Liver (tissue), 9 donors: ENCODE measurements around the gene RNF220. TPM values are rescaled to one million over a fixed set of nuclear protein-coding genes. Genes with fewer than 3 reads are reported as not detected.

Source experiments
- DNase-seq: peaks from one replicate; pipeline ENCODE4 v3.0.0-alpha.2; 2017; ENCODE audit warnings: low spot score
- H3K27ac ChIP-seq, 2 donors: one replicate each; pipeline ENCODE4 v1.7.0; 2013; ENCODE audit warnings: inconsistent platforms in 2 of 2, low read length in 2 of 2, control low read depth in 1 of 2, low read depth in 1 of 2, mild to moderate bottlenecking in 1 of 2
- H3K27me3 ChIP-seq, 4 donors: one replicate each; pipeline versions ENCODE4 v1.6.1 to v1.7.0; 2013; ENCODE audit warnings: low read length in 3 of 4, inconsistent platforms in 1 of 4, mild to moderate bottlenecking in 1 of 4, moderate library complexity in 1 of 4; ENCODE audit not compliant: control insufficient read depth in 4 of 4, insufficient read depth in 4 of 4
- H3K36me3 ChIP-seq, 4 donors: one replicate each; pipeline versions ENCODE4 v1.6.1 to v1.7.0; 2013; ENCODE audit warnings: low read length in 3 of 4, mild to moderate bottlenecking in 3 of 4, low read depth in 1 of 4, moderate library complexity in 1 of 4; ENCODE audit not compliant: control insufficient read depth in 4 of 4, insufficient read depth in 3 of 4
- H3K4me1 ChIP-seq, 4 donors: one replicate each; pipeline versions ENCODE4 v1.6.1 to v1.7.0; 2013; ENCODE audit warnings: low read length in 3 of 4, mild to moderate bottlenecking in 3 of 4, moderate library complexity in 1 of 4; ENCODE audit not compliant: control insufficient read depth in 4 of 4, insufficient read depth in 4 of 4
- H3K4me3 ChIP-seq, 3 donors: one replicate each; pipeline versions ENCODE4 v1.6.1 to v1.7.0; 2013; ENCODE audit warnings: low read length in 3 of 3, control low read depth in 1 of 3, low read depth in 1 of 3, mild to moderate bottlenecking in 1 of 3
- H3K9ac ChIP-seq, 2 donors: one replicate each; pipeline ENCODE4 v1.7.0; 2013; ENCODE audit warnings: low read length in 2 of 2, mild to moderate bottlenecking in 2 of 2, moderate library complexity in 2 of 2, control low read depth in 1 of 2, low read depth in 1 of 2
- H3K9me3 ChIP-seq, 4 donors: one replicate each; pipeline versions ENCODE4 v1.6.1 to v1.7.0; 2013; ENCODE audit warnings: low read length in 3 of 4; ENCODE audit not compliant: control insufficient read depth in 4 of 4
- EGR1 ChIP-seq, 2 donors: IDR thresholded peaks; 2 replicates each; pipeline ENCODE4 v1.6.1; 2016 to 2018; ENCODE audit warnings: antibody characterized with exemption in 2 of 2, low read depth in 2 of 2
- FOXA1 ChIP-seq: IDR thresholded peaks from 2 replicates; pipeline ENCODE4 v1.6.1; 2016; ENCODE audit warnings: antibody characterized with exemption
- FOXA2 ChIP-seq: IDR thresholded peaks from 2 replicates; pipeline ENCODE4 v1.6.1; 2016; ENCODE audit warnings: antibody characterized with exemption
- GABPA ChIP-seq, 2 donors: IDR thresholded peaks in 1 of 2; conservative IDR thresholded peaks in 1 of 2; 2 replicates each; pipeline ENCODE4 v1.6.1; 2016; ENCODE audit warnings: antibody characterized with exemption in 2 of 2, mild to moderate bottlenecking in 1 of 2, moderate library complexity in 1 of 2
- HNF4A ChIP-seq, 2 donors: conservative IDR thresholded peaks; 2 replicates each; pipeline ENCODE4 v1.6.1; 2016; ENCODE audit warnings: antibody characterized with exemption in 2 of 2, mild to moderate bottlenecking in 2 of 2
- JUND ChIP-seq, 2 donors: IDR thresholded peaks; 2 replicates each; pipeline ENCODE4 v1.6.1; 2016; ENCODE audit warnings: antibody characterized with exemption in 2 of 2
- NR2F2 ChIP-seq: IDR thresholded peaks from 2 replicates; pipeline ENCODE4 v1.6.1; 2016; ENCODE audit warnings: antibody characterized with exemption
- RAD21 ChIP-seq, 2 donors: IDR thresholded peaks; 2 replicates each; pipeline ENCODE4 v1.6.1; 2016; ENCODE audit warnings: antibody characterized with exemption in 2 of 2, mild to moderate bottlenecking in 2 of 2
- SP1 ChIP-seq: IDR thresholded peaks from 2 replicates; pipeline ENCODE4 v1.6.1; 2018; ENCODE audit warnings: antibody characterized with exemption, mild to moderate bottlenecking
- TAF1 ChIP-seq: conservative IDR thresholded peaks from 2 replicates; pipeline ENCODE4 v1.6.1; 2016; ENCODE audit warnings: antibody characterized with exemption, mild to moderate bottlenecking
- YY1 ChIP-seq: IDR thresholded peaks from 2 replicates; pipeline ENCODE4 v1.6.1; 2016; ENCODE audit warnings: antibody characterized with exemption, mild to moderate bottlenecking
- WGBS: extraction: QIAGEN DNeasy Blood & Tissue Kit; methylation state at CpG from one replicate; pipeline ENCODE4 v1.1.7; 2013; 5-methylcytosine and 5-hydroxymethylcytosine counted together
- polyA plus RNA-seq, 2 donors: library from polyadenylated mRNA; stranded (reverse) in 1 of 2; unstranded in 1 of 2; fragments of 200-250 nt in 1 of 2; fragments of >200 nt in 1 of 2; fragmentation: Nextera tagmentation in 1 of 2; extraction: Ambion mirVana in 1 of 2; gene quantifications; one replicate each; pipeline versions ENCODE4 v1.2.1 to v1.2.3, GENCODE V29; 2013 to 2015
- total RNA-seq, 2 donors: library from RNA; depleted of rRNA; stranded (reverse); fragments of >200 nt; gene quantifications; one replicate each; pipeline ENCODE4 v1.2.3, GENCODE V29; 2014
- TF ChIP-seq, protein P1 (sequence below): IDR thresholded peaks from 2 replicates; pipeline ENCODE4 v1.6.1; 2016; ENCODE audit warnings: antibody characterized with exemption
- TF ChIP-seq, protein P2 (sequence below): fragments of 150-350 bp; IDR thresholded peaks from 2 replicates; pipeline ENCODE4 v1.5.1; 2017; ENCODE audit warnings: improper control_type of control experiment, low read depth, low read length; ENCODE audit not compliant: missing input control
- TF ChIP-seq, protein P3 (sequence below): IDR thresholded peaks from 2 replicates; pipeline ENCODE4 v1.6.1; 2016; ENCODE audit warnings: antibody characterized with exemption, mild to moderate bottlenecking
- donor health status: healthy.
- donor health status: healthy.
- donor health status: healthy.
- donor health status: healthy.
- donor health status: healthy.

RNF220 gene
- total and polyA plus RNA-seq, 4 donors, result 18.2 to 35.8 (median 26.1) TPM

DNA sequence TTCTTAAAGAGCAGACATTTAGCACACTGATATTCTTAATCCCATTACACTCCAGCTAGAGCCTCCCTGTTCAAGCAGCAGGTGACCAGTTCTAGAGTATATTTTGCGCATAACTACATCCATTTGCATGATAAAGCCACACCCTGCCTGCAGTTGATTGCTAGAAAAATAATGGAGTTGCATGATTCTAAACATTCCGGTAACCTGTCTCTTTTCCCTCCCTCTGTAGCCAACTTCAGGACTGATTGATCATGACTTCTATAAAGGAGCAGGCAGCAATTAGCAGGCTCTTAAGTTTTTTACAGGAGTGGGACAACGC is 284.4 kb downstream of the RNF220 start:
- Histone ChIP-seq H3K4me3 (no peak overlapping the region), H3K36me3 (no peaks in the 10 kb centered on the region), H3K9ac (no peak overlapping the region), H3K4me1 (no peaks in the 10 kb centered on the region), H3K9me3 (no peaks in the 10 kb centered on the region), H3K27ac (no peak overlapping the region), H3K27me3 (no peaks in the 10 kb centered on the region)
- WGBS, result 89% methylated on average over 3 of the region's 3 CpGs
- DNase-seq, result no peak
- TF ChIP-seq EGR1 (IDR thresholded peaks at IDR 0.05; ENCODE audit: low read depth in 2 of 2) (no peak), HNF4A (conservative IDR thresholded peaks at IDR 0.05) (no peak), JUND (IDR thresholded peaks at IDR 0.05) (no peak), FOXA2 (no peak), TAF1 (no peak)
- TF ChIP-seq, protein P1, sequence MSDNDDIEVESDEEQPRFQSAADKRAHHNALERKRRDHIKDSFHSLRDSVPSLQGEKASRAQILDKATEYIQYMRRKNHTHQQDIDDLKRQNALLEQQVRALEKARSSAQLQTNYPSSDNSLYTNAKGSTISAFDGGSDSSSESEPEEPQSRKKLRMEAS, result no peak
- TF ChIP-seq, protein P2, sequence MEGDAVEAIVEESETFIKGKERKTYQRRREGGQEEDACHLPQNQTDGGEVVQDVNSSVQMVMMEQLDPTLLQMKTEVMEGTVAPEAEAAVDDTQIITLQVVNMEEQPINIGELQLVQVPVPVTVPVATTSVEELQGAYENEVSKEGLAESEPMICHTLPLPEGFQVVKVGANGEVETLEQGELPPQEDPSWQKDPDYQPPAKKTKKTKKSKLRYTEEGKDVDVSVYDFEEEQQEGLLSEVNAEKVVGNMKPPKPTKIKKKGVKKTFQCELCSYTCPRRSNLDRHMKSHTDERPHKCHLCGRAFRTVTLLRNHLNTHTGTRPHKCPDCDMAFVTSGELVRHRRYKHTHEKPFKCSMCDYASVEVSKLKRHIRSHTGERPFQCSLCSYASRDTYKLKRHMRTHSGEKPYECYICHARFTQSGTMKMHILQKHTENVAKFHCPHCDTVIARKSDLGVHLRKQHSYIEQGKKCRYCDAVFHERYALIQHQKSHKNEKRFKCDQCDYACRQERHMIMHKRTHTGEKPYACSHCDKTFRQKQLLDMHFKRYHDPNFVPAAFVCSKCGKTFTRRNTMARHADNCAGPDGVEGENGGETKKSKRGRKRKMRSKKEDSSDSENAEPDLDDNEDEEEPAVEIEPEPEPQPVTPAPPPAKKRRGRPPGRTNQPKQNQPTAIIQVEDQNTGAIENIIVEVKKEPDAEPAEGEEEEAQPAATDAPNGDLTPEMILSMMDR, result no peak

DNA sequence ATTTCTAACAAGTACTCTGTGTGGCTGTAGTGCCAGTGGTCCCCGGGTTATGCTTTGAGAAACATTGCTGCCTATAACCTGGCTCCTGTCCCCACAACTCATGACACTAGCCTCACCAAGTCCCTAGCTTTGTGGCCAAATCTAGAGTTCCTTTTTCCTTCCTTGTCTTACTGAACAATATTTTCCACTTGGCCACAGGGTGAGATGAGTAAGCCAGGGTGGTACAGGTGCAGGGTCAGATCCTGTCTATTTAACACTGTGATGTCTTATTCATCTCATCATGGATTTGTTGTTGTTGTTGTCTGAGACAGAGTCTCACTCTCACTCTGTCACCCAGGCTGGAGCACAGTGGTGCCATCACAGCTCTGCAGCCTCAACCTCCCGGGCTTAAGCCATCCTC is 288.1 kb downstream of the RNF220 start:
- no peaks in the 10 kb centered on the region for H3K27me3 ChIP-seq
- no peak overlapping the region for H3K4me3 ChIP-seq
- TF ChIP-seq, protein P1, result no peak
- TF ChIP-seq NR2F2, result no peak
- no peak for TF ChIP-seq SP1
- TF ChIP-seq, protein P2, result no peak
- TF ChIP-seq EGR1 (IDR thresholded peaks at IDR 0.05; ENCODE audit: low read depth in 2 of 2), result no peak
- TF ChIP-seq YY1, result no peak
- TF ChIP-seq GABPA (IDR thresholded peaks at IDR 0.05 in 1 of 2, conservative IDR thresholded peaks at IDR 0.05 in 1 of 2), result no peak
- no peak for TF ChIP-seq FOXA1
- TF ChIP-seq, protein P3, sequence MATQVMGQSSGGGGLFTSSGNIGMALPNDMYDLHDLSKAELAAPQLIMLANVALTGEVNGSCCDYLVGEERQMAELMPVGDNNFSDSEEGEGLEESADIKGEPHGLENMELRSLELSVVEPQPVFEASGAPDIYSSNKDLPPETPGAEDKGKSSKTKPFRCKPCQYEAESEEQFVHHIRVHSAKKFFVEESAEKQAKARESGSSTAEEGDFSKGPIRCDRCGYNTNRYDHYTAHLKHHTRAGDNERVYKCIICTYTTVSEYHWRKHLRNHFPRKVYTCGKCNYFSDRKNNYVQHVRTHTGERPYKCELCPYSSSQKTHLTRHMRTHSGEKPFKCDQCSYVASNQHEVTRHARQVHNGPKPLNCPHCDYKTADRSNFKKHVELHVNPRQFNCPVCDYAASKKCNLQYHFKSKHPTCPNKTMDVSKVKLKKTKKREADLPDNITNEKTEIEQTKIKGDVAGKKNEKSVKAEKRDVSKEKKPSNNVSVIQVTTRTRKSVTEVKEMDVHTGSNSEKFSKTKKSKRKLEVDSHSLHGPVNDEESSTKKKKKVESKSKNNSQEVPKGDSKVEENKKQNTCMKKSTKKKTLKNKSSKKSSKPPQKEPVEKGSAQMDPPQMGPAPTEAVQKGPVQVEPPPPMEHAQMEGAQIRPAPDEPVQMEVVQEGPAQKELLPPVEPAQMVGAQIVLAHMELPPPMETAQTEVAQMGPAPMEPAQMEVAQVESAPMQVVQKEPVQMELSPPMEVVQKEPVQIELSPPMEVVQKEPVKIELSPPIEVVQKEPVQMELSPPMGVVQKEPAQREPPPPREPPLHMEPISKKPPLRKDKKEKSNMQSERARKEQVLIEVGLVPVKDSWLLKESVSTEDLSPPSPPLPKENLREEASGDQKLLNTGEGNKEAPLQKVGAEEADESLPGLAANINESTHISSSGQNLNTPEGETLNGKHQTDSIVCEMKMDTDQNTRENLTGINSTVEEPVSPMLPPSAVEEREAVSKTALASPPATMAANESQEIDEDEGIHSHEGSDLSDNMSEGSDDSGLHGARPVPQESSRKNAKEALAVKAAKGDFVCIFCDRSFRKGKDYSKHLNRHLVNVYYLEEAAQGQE, result no peak
- TF ChIP-seq RAD21 (IDR thresholded peaks at IDR 0.05), result no peak
- no peak for TF ChIP-seq HNF4A (conservative IDR thresholded peaks at IDR 0.05)
- TF ChIP-seq TAF1, result no peak
- no peak for TF ChIP-seq FOXA2
- TF ChIP-seq JUND (IDR thresholded peaks at IDR 0.05), result no peak
- no peaks in the 10 kb centered on the region for H3K36me3 ChIP-seq
- H3K27ac ChIP-seq, result no peak overlapping the region
- no peak for DNase-seq
- H3K9me3 ChIP-seq, result no peaks in the 10 kb centered on the region
- H3K9ac ChIP-seq, result no peak overlapping the region
- no peaks in the 10 kb centered on the region for H3K4me1 ChIP-seq
- 96% methylated on average over 2 of the region's 2 CpGs for WGBS
